Astrocyte (in vitro differentiated cells and primary cell): Measurements from ENCODE around the gene USP54. TPM values are rescaled to one million over a fixed set of nuclear protein-coding genes. Genes with fewer than 3 reads are reported as not detected.
A peak's percentile ranks its signal among the peaks of the same experiment; 100 is the strongest.

Source experiments
- DNase-seq: peaks from one replicate; pipeline ENCODE4 v3.0.0-alpha.2; 2010; ENCODE audit warnings: low read depth
- FAIRE-seq: peaks from 2 replicates; lab custom pipeline; 2011; peaks lifted over from hg19 to GRCh38; lab: Jason Lieb, UNC
- H2AFZ ChIP-seq: 2 replicates; pipeline ENCODE4 v1.6.0; 2012; ENCODE audit warnings: low read depth, low read length, inconsistent platforms
- H3K27ac ChIP-seq: 2 replicates; pipeline ENCODE4 v1.5.1; 2011; ENCODE audit warnings: low read depth, low read length, inconsistent platforms
- H3K27me3 ChIP-seq: 2 replicates; pipeline ENCODE4 v1.6.0; 2011; ENCODE audit warnings: low read length, inconsistent platforms; ENCODE audit not compliant: insufficient read depth
- H3K36me3 ChIP-seq: 2 replicates; pipeline ENCODE4 v1.5.1; 2011; ENCODE audit warnings: low read length, inconsistent platforms; ENCODE audit not compliant: insufficient read depth
- H3K4me1 ChIP-seq: 2 replicates; pipeline ENCODE4 v1.5.1; 2011; ENCODE audit warnings: low read length, inconsistent platforms; ENCODE audit not compliant: insufficient read depth
- H3K4me2 ChIP-seq: 2 replicates; pipeline ENCODE4 v1.6.0; 2012; ENCODE audit warnings: low read length, inconsistent platforms
- H3K4me3 ChIP-seq: 2 replicates; pipeline ENCODE4 v1.5.1; 2011; ENCODE audit warnings: low read depth, mild to moderate bottlenecking, low read length, inconsistent platforms; ENCODE audit not compliant: insufficient read depth
- H3K79me2 ChIP-seq: 2 replicates; pipeline ENCODE4 v1.6.0; 2012; ENCODE audit warnings: mild to moderate bottlenecking, low read length, inconsistent platforms; ENCODE audit not compliant: insufficient read depth
- H3K9ac ChIP-seq: 2 replicates; pipeline ENCODE4 v1.6.0; 2012; ENCODE audit warnings: mild to moderate bottlenecking, low read length, inconsistent platforms
- H3K9me3 ChIP-seq: 2 replicates; pipeline ENCODE4 v1.5.1; 2012; ENCODE audit warnings: low read depth, mild to moderate bottlenecking, low read length, inconsistent platforms; ENCODE audit not compliant: insufficient read depth
- H4K20me1 ChIP-seq: 2 replicates; pipeline ENCODE4 v1.6.0; 2012; ENCODE audit warnings: low read length, inconsistent platforms; ENCODE audit not compliant: insufficient read depth
- H3K27ac Mint-ChIP-seq: one replicate; pipeline ENCODE4 v1.8.0; 2021; ENCODE audit warnings: mild to moderate bottlenecking, mixed read lengths; ENCODE audit not compliant: unreplicated experiment
- H3K27me3 Mint-ChIP-seq: one replicate; pipeline ENCODE4 v1.8.0; 2021; ENCODE audit warnings: low read depth, mixed read lengths; ENCODE audit not compliant: unreplicated experiment
- H3K36me3 Mint-ChIP-seq: one replicate; pipeline ENCODE4 v1.8.0; 2021; ENCODE audit warnings: low read depth, mixed read lengths; ENCODE audit not compliant: unreplicated experiment
- H3K4me1 Mint-ChIP-seq: one replicate; pipeline ENCODE4 v1.8.0; 2021; ENCODE audit warnings: low read depth, mixed read lengths; ENCODE audit not compliant: unreplicated experiment
- H3K4me3 Mint-ChIP-seq: one replicate; pipeline ENCODE4 v1.8.0; 2021; ENCODE audit warnings: mild to moderate bottlenecking, moderate library complexity, mixed read lengths; ENCODE audit not compliant: unreplicated experiment
- H3K9me3 Mint-ChIP-seq: one replicate; pipeline ENCODE4 v1.8.0; 2021; ENCODE audit warnings: mild to moderate bottlenecking, mixed read lengths; ENCODE audit not compliant: unreplicated experiment
- EZH2 ChIP-seq: IDR thresholded peaks from 2 replicates; pipeline ENCODE4 v1.6.1; 2012; ENCODE audit warnings: mild to moderate bottlenecking, low read length, inconsistent platforms; ENCODE audit not compliant: insufficient read depth
- total RNA-seq: library from RNA; stranded (reverse); gene quantifications from 2 replicates; pipeline ENCODE4 v1.2.1, GENCODE V29; 2021
- TF ChIP-seq, protein P1 (sequence below): IDR thresholded peaks from 2 replicates; pipeline ENCODE4 v1.5.1; 2011; ENCODE audit warnings: low read depth, mild to moderate bottlenecking, inconsistent platforms, low read length, moderate library complexity; ENCODE audit not compliant: insufficient read depth

USP54 gene
- total RNA-seq, 1 donor from 2014 or later = 85.9 TPM

DNA sequence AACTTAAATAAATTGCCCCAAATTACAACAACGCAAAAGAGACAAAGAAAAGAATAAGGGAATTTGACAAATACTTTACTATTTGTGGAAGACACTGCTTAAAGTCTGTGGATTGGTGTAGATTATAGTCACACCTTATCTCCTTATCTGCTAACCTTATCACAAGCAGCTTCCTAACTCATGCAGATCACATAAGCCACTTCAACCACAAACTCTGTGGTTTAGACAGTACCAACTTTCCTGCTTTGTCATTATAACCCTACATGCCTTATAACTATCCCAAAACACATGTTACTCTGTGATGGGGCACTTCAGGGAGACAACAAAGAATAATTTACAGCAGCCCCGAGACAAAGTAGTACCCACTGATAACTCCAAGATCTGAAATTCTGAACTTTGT is 53.9 kb downstream of the USP54 start:
- peaks cover 4% of the 10 kb centered on the region for H3K4me1 Mint-ChIP-seq
- TF ChIP-seq, protein P1, sequence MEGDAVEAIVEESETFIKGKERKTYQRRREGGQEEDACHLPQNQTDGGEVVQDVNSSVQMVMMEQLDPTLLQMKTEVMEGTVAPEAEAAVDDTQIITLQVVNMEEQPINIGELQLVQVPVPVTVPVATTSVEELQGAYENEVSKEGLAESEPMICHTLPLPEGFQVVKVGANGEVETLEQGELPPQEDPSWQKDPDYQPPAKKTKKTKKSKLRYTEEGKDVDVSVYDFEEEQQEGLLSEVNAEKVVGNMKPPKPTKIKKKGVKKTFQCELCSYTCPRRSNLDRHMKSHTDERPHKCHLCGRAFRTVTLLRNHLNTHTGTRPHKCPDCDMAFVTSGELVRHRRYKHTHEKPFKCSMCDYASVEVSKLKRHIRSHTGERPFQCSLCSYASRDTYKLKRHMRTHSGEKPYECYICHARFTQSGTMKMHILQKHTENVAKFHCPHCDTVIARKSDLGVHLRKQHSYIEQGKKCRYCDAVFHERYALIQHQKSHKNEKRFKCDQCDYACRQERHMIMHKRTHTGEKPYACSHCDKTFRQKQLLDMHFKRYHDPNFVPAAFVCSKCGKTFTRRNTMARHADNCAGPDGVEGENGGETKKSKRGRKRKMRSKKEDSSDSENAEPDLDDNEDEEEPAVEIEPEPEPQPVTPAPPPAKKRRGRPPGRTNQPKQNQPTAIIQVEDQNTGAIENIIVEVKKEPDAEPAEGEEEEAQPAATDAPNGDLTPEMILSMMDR = no peak
- no peak for TF ChIP-seq EZH2
- Histone ChIP-seq H3K4me3 (no peak overlapping the region), H3K36me3 (no peaks in the 10 kb centered on the region), H3K9ac (no peak overlapping the region), H3K27ac (no peak overlapping the region), H4K20me1 (no peaks in the 10 kb centered on the region), H3K79me2 (no peaks in the 10 kb centered on the region), H2AFZ (no peak overlapping the region), H3K4me1 (no peaks in the 10 kb centered on the region), H3K4me2 (no peak overlapping the region), H3K27me3 (no peaks in the 10 kb centered on the region), H3K9me3 (no peaks in the 10 kb centered on the region)
- FAIRE-seq (no peak), DNase-seq (peak; percentile 8)
- H3K9me3 Mint-ChIP-seq = no peaks in the 10 kb centered on the region
- H3K36me3 Mint-ChIP-seq = peaks cover 11% of the 10 kb centered on the region
- H3K4me3 Mint-ChIP-seq = no peak overlapping the region
- no peak overlapping the region for H3K27ac Mint-ChIP-seq
- H3K27me3 Mint-ChIP-seq = no peaks in the 10 kb centered on the region

DNA sequence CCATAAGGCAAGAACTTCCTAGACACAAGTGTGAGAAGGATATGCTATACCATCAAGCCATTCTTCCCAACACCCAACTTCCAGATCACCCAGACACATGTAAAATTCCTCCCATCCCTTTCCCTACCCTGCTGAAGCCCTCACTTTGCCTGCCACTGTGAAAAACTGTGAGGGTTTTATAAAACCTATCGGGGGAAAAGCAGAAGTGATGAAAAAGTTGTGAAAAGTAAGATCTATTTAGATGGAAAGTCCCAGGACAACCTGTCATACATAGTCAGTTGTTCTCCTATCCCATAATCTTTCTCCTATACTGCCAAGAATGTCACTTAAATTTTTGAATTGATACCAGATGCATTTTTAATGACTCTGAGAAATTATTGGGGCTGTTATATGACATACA is 56.3 kb downstream of the USP54 start:
- H3K36me3 ChIP-seq = no peaks in the 10 kb centered on the region
- H3K9me3 Mint-ChIP-seq = no peaks in the 10 kb centered on the region
- no peak for TF ChIP-seq EZH2
- TF ChIP-seq, protein P1 = no peak
- no peaks in the 10 kb centered on the region for H4K20me1 ChIP-seq
- H3K4me3 Mint-ChIP-seq = no peak overlapping the region
- no peak overlapping the region for H3K4me2 ChIP-seq
- no peak overlapping the region for H3K27ac ChIP-seq
- H3K27me3 Mint-ChIP-seq = no peaks in the 10 kb centered on the region
- H3K4me1 ChIP-seq = no peaks in the 10 kb centered on the region
- peaks cover 4% of the 10 kb centered on the region for H3K4me1 Mint-ChIP-seq
- H3K9ac ChIP-seq = no peak overlapping the region
- DNase-seq = no peak
- H3K27ac Mint-ChIP-seq = no peak overlapping the region
- H2AFZ ChIP-seq = no peak overlapping the region
- no peak overlapping the region for H3K4me3 ChIP-seq
- no peak for FAIRE-seq
- H3K36me3 Mint-ChIP-seq = peaks cover 10% of the 10 kb centered on the region
- H3K9me3 ChIP-seq = no peaks in the 10 kb centered on the region
- H3K27me3 ChIP-seq = no peaks in the 10 kb centered on the region
- no peaks in the 10 kb centered on the region for H3K79me2 ChIP-seq

DNA sequence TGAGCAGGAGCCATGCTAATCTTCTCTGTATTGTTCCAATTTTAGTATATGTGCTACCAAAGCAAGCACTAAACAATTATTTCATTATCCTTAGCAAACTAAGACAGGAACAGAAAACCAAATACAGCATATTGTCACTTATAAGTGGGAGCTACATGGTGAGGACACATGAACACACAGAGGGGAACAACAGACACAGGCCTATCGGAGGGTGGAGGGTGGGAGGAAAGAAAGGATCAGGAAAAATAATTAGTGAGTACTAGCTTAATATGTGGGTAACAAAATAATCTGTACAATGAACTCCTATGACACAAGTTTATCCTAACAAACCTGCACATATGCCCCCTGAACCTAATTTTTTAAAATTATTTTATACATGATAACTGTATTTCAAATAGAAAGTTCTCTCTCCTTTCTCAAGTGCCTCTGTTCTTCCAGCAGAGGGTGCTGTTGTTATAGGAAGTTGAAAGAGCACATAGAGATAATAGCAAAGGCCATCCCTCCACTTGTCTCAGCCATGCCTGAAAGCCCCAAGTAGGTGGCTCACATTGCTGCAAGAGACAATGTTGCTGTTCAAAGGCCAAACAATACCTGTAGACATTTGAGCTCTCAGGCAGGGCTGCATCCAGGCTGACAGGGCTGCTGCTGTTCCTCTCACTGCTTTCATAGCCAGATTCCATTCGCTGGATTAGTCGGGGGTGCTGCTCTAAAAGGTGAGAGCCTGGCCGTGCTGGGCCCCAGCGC is 61.9 kb downstream of the USP54 start:
- Histone ChIP-seq H3K79me2 (no peaks in the 10 kb centered on the region), H4K20me1 (no peaks in the 10 kb centered on the region), H3K4me1 (no peaks in the 10 kb centered on the region), H3K9me3 (no peaks in the 10 kb centered on the region), H3K4me2 (no peak overlapping the region), H3K9ac (no peak overlapping the region), H3K27ac (no peak overlapping the region), H2AFZ (no peak overlapping the region), H3K36me3 (no peaks in the 10 kb centered on the region), H3K4me3 (no peak overlapping the region), H3K27me3 (no peaks in the 10 kb centered on the region)
- peaks cover 18% of the 10 kb centered on the region for H3K36me3 Mint-ChIP-seq
- TF ChIP-seq, protein P1 = peak; percentile 87
- TF ChIP-seq EZH2 = no peak
- DNase-seq = peak; percentile 56
- peak; percentile 93 for FAIRE-seq
- no peaks in the 10 kb centered on the region for H3K4me1 Mint-ChIP-seq
- H3K4me3 Mint-ChIP-seq = no peak overlapping the region
- H3K27ac Mint-ChIP-seq = peak overlapping the region; percentile 38
- H3K27me3 Mint-ChIP-seq = no peaks in the 10 kb centered on the region
- no peaks in the 10 kb centered on the region for H3K9me3 Mint-ChIP-seq
